H1 (cell line): ENCODE measurements around the gene KCNH8. TPM values are rescaled to one million over a fixed set of nuclear protein-coding genes. Genes with fewer than 3 reads are reported as not detected.

Experiments
- CTCF ChIA-PET: fragments of 300-600 bp; sonication (Branson Sonifier 250); formaldehyde crosslinking; loops from one replicate; lab custom pipeline; 2021; ENCODE audit not compliant: partially characterized antibody; lab: Charles Lee
- POLR2A ChIA-PET: fragments of 300-600 bp; sonication (Branson Sonifier 250); formaldehyde crosslinking; loops from one replicate; lab custom pipeline; 2021; ENCODE audit warnings: inconsistent platforms; ENCODE audit not compliant: partially characterized antibody; lab: Charles Lee
- DNase-seq, 2 experiments: peaks; one replicate each; pipeline versions ENCODE4 v3.0.0 to v3.0.0-alpha.2; 2010 to 2022; ENCODE audit warnings: low spot score in 2 of 2, low read depth in 1 of 2, mixed read lengths in 1 of 2
- FAIRE-seq: peaks from 2 replicates; lab custom pipeline; 2011; peaks lifted over from hg19 to GRCh38; lab: Jason Lieb, UNC
- H2AFZ ChIP-seq: 2 replicates; pipeline ENCODE4 v1.8.1; 2012; ENCODE audit warnings: low read length, inconsistent platforms
- H2AK5ac ChIP-seq: 2 replicates; pipeline ENCODE4 v1.6.1; 2013; ENCODE audit warnings: low read depth, low read length
- H2BK120ac ChIP-seq: replicated peaks from 2 replicates; pipeline ENCODE3; 2013; ENCODE audit warnings: low read depth, low read length, inconsistent platforms
- H2BK12ac ChIP-seq: 2 replicates; pipeline ENCODE4 v1.6.1; 2013; ENCODE audit warnings: low read depth, low read length
- H2BK15ac ChIP-seq: 2 replicates; pipeline ENCODE4 v1.6.1; 2013; ENCODE audit warnings: low read length
- H2BK20ac ChIP-seq: 2 replicates; pipeline ENCODE4 v1.6.1; 2013; ENCODE audit warnings: low read length
- H2BK5ac ChIP-seq: 2 replicates; pipeline ENCODE4 v1.6.1; 2013; ENCODE audit warnings: low read depth, low read length
- H3K14ac ChIP-seq: 2 replicates; pipeline ENCODE4 v1.6.1; 2013; ENCODE audit warnings: inconsistent platforms; ENCODE audit not compliant: insufficient read length
- H3K18ac ChIP-seq: 2 replicates; pipeline ENCODE4 v1.6.1; 2013; ENCODE audit warnings: low read length; ENCODE audit errors: extremely low read depth
- H3K23ac ChIP-seq: 2 replicates; pipeline ENCODE4 v1.6.1; 2013; ENCODE audit warnings: inconsistent platforms; ENCODE audit not compliant: insufficient read length
- H3K23me2 ChIP-seq: 2 replicates; pipeline ENCODE4 v1.6.1; 2013; ENCODE audit warnings: low read depth, low read length
- H3K27ac ChIP-seq: 2 replicates; pipeline ENCODE4 v1.6.1; 2011; ENCODE audit warnings: low read depth, low read length, inconsistent platforms
- H3K27me3 ChIP-seq, 4 experiments: replicated peaks in 1 of 4; 1 replicate in 1 of 4; 2 replicates in 3 of 4; pipeline versions ENCODE4 v1.6.1 to v1.8.1; 2011 to 2013; ENCODE audit warnings: low read length in 3 of 4, mild to moderate bottlenecking in 3 of 4, inconsistent platforms in 2 of 4, mixed read lengths in 2 of 4, moderate library complexity in 1 of 4; ENCODE audit not compliant: control insufficient read depth in 3 of 4, insufficient read depth in 3 of 4; ENCODE audit errors: extremely low read depth in 1 of 4
- H3K36me3 ChIP-seq, 4 experiments: 2 replicates each; pipeline versions ENCODE4 v1.6.1 to v1.8.1; 2011 to 2013; ENCODE audit warnings: mild to moderate bottlenecking in 4 of 4, low read length in 3 of 4, moderate library complexity in 2 of 4, control low read depth in 1 of 4, inconsistent platforms in 1 of 4; ENCODE audit not compliant: insufficient read depth in 4 of 4, control insufficient read depth in 2 of 4
- H3K4ac ChIP-seq: replicated peaks from 2 replicates; pipeline ENCODE3; 2013; ENCODE audit warnings: low read length, low read depth, mixed read lengths, inconsistent platforms; ENCODE audit not compliant: insufficient read length
- H3K4me1 ChIP-seq, 4 experiments: replicated peaks in 1 of 4; 1 replicate in 1 of 4; 2 replicates in 3 of 4; pipeline versions ENCODE4 v1.6.1 to v1.8.1; 2011 to 2013; ENCODE audit warnings: low read length in 3 of 4, inconsistent platforms in 2 of 4, mixed read lengths in 1 of 4; ENCODE audit not compliant: insufficient read depth in 4 of 4, control insufficient read depth in 3 of 4
- H3K4me2 ChIP-seq, 2 experiments: 2 replicates each; pipeline versions ENCODE4 v1.6.1 to v1.8.1; 2011 to 2013; ENCODE audit warnings: low read depth in 2 of 2, low read length in 2 of 2, control low read depth in 1 of 2, inconsistent platforms in 1 of 2, mild to moderate bottlenecking in 1 of 2; ENCODE audit not compliant: insufficient read depth in 1 of 2
- H3K4me3 ChIP-seq, 4 experiments: fragments of 200-600, 300-600 bp in 1 of 4; sonication (generic), shearing (Covaris generic), sonication (Bioruptor Twin) in 1 of 4; 2 replicates each; pipeline versions ENCODE4 v1.5.1 to v1.8.1; 2011 to 2016; ENCODE audit warnings: low read length in 4 of 4, low read depth in 3 of 4, control low read depth in 2 of 4, inconsistent platforms in 2 of 4, mild to moderate bottlenecking in 2 of 4, mixed read lengths in 1 of 4, moderate library complexity in 1 of 4; ENCODE audit not compliant: insufficient read depth in 2 of 4; ENCODE audit errors: extremely low read depth in 1 of 4
- H3K56ac ChIP-seq: replicated peaks from 2 replicates; pipeline ENCODE3; 2013; ENCODE audit warnings: low read depth, mild to moderate bottlenecking, mixed read lengths, low read length, inconsistent platforms; ENCODE audit not compliant: insufficient read length
- H3K79me1 ChIP-seq: 2 replicates; pipeline ENCODE4 v1.6.1; 2013; ENCODE audit warnings: low read depth, low read length, control low read depth
- H3K79me2 ChIP-seq, 2 experiments: 2 replicates each; pipeline versions ENCODE4 v1.6.1 to v1.8.1; 2012 to 2013; ENCODE audit warnings: low read length in 2 of 2, mild to moderate bottlenecking in 2 of 2, inconsistent platforms in 1 of 2; ENCODE audit not compliant: insufficient read depth in 2 of 2, control insufficient read depth in 1 of 2
- H3K9ac ChIP-seq, 4 experiments: replicated peaks in 1 of 4; 1 replicate in 1 of 4; 2 replicates in 3 of 4; pipeline versions ENCODE4 v1.6.1 to v1.8.1; 2011 to 2013; ENCODE audit warnings: low read depth in 3 of 4, low read length in 3 of 4, control low read depth in 2 of 4, mild to moderate bottlenecking in 2 of 4, moderate library complexity in 2 of 4, inconsistent platforms in 1 of 4; ENCODE audit errors: extremely low read depth in 1 of 4
- H3K9me3 ChIP-seq, 2 experiments: 2 replicates each; pipeline versions ENCODE4 v1.6.1 to v1.8.1; 2012 to 2013; ENCODE audit warnings: mild to moderate bottlenecking in 2 of 2, moderate library complexity in 2 of 2, control low read depth in 1 of 2, inconsistent platforms in 1 of 2, low read depth in 1 of 2, low read length in 1 of 2, mixed read lengths in 1 of 2; ENCODE audit not compliant: insufficient read depth in 2 of 2
- H4K20me1 ChIP-seq, 2 experiments: replicated peaks in 1 of 2; 2 replicates each; pipeline versions ENCODE3 to v1.8.1; 2011 to 2013; ENCODE audit warnings: inconsistent platforms in 2 of 2, low read length in 2 of 2, mild to moderate bottlenecking in 1 of 2; ENCODE audit not compliant: insufficient read depth in 2 of 2, control insufficient read depth in 1 of 2
- H4K5ac ChIP-seq: 2 replicates; pipeline ENCODE4 v1.6.1; 2013; ENCODE audit warnings: low read length, low read depth, mixed read lengths, inconsistent platforms; ENCODE audit not compliant: insufficient read length
- H4K8ac ChIP-seq: 2 replicates; pipeline ENCODE4 v1.8.0; 2013; ENCODE audit warnings: mild to moderate bottlenecking, moderate library complexity, low read length, inconsistent platforms; ENCODE audit not compliant: insufficient read depth; ENCODE audit errors: extremely low read depth
- H4K91ac ChIP-seq: replicated peaks from 2 replicates; pipeline ENCODE3; 2013; ENCODE audit warnings: low read length, mixed read lengths, inconsistent platforms; ENCODE audit not compliant: insufficient read length
- ATF3 ChIP-seq: IDR thresholded peaks from 2 replicates; pipeline ENCODE4 v1.6.1; 2011; ENCODE audit warnings: low read depth, mild to moderate bottlenecking, low read length; ENCODE audit not compliant: insufficient read depth
- CBX8 ChIP-seq: fragments of 300-800, 300-1000 bp; sonication (generic); IDR thresholded peaks from 2 replicates; pipeline ENCODE4 v1.7.1; 2016; ENCODE audit warnings: low read depth, low read length, borderline replicate concordance
- CTBP2 ChIP-seq: IDR thresholded peaks from 2 replicates; pipeline ENCODE4 v1.7.0; 2011; ENCODE audit warnings: borderline replicate concordance, mild to moderate bottlenecking, moderate library complexity, mixed read lengths, low read length; ENCODE audit not compliant: insufficient read depth, insufficient read length
- EGR1 ChIP-seq: IDR thresholded peaks from 2 replicates; pipeline ENCODE4 v1.6.1; 2011; ENCODE audit warnings: low read depth, low read length, borderline replicate concordance
- GTF2F1 ChIP-seq: IDR thresholded peaks from 2 replicates; pipeline ENCODE4 v1.6.1; 2012; ENCODE audit warnings: low read depth, low read length, improper control_type of control experiment, borderline replicate concordance
- HDAC2 ChIP-seq, 2 experiments: fragments of 300-600 bp in 1 of 2; sonication (generic) in 1 of 2; IDR thresholded peaks; 2 replicates each; pipeline ENCODE4 v1.6.1; 2011 to 2012; ENCODE audit warnings: low read depth in 2 of 2, low read length in 2 of 2, mild to moderate bottlenecking in 2 of 2, moderate library complexity in 2 of 2, borderline replicate concordance in 1 of 2, inconsistent platforms in 1 of 2
- JUN ChIP-seq: IDR thresholded peaks from 2 replicates; pipeline ENCODE4 v1.6.1; 2011; ENCODE audit warnings: low read depth, mild to moderate bottlenecking, improper control_type of control experiment, low read length
- POLR2A ChIP-seq, 2 experiments: IDR thresholded peaks; 1 replicate in 1 of 2; 2 replicates in 1 of 2; pipeline ENCODE4 v1.6.1; 2011; ENCODE audit warnings: low read depth in 2 of 2, low read length in 2 of 2, mild to moderate bottlenecking in 2 of 2; ENCODE audit errors: control extremely low read depth in 1 of 2
- SIN3A ChIP-seq, 2 experiments: IDR thresholded peaks in 1 of 2; conservative IDR thresholded peaks in 1 of 2; 2 replicates each; pipeline ENCODE4 v1.6.1; 2011 to 2012; ENCODE audit warnings: low read length in 2 of 2, improper control_type of control experiment in 1 of 2, low read depth in 1 of 2, mild to moderate bottlenecking in 1 of 2
- SIRT6 ChIP-seq: IDR thresholded peaks from one replicate; pipeline ENCODE4 v1.7.1; 2012; ENCODE audit warnings: low read length, inconsistent platforms
- SP1 ChIP-seq: IDR thresholded peaks from 2 replicates; pipeline ENCODE4 v1.6.1; 2011; ENCODE audit warnings: low read depth, low read length
- TBP ChIP-seq: IDR thresholded peaks from 2 replicates; pipeline ENCODE4 v1.6.1; 2011; ENCODE audit warnings: low read depth, low read length, improper control_type of control experiment
- WGBS, 2 experiments: shearing (Covaris generic) in 1 of 2; methylation state at CpG; one replicate each; pipeline versions ENCODE4 v1.1.6 to v1.1.7; 2013 to 2015; ENCODE audit warnings: low lambda C conversion rate in 2 of 2, mixed read lengths in 2 of 2, inconsistent platforms in 1 of 2, low coverage in 1 of 2, missing lambda C conversion rate in 1 of 2; ENCODE audit not compliant: insufficient replicate concordance in 2 of 2, insufficient coverage in 1 of 2, insufficient read length in 1 of 2; ENCODE audit errors: extremely low coverage in 1 of 2, missing lambda C conversion rate in 1 of 2; 5-methylcytosine and 5-hydroxymethylcytosine counted together
- polyA plus RNA-seq, 7 experiments: library from polyadenylated mRNA; depleted of rRNA in 3 of 7; stranded (reverse) in 5 of 7; unstranded in 2 of 7; fragments of >200 nt in 5 of 7; fragments of 200-250 nt in 2 of 7; gene quantifications; 1 replicate in 5 of 7; 2 replicates in 1 of 7; 4 replicates in 1 of 7; pipeline versions ENCODE4 v1.2.1 to v1.2.3, GENCODE V29; 2011 to 2013; ENCODE audit warnings: missing spikeins in 2 of 7, mixed read lengths in 2 of 7
- total RNA-seq: library from RNA; stranded (reverse); fragmentation: NEBNext Ultra II Directional; extraction: Animal tissue kit (Norgen Biotek cat#: 25700); gene quantifications from 2 replicates; pipeline ENCODE4 v1.2.1, GENCODE V29; 2021

The KCNH8 gene
- total and polyA plus RNA-seq, 2 of the 8 experiments (the other 6 are each of a cell fraction or from before 2014, with no cell fraction given): 2.2 to 2.4 TPM

GRCh38 chr3:19574268-19574667 lies 426.0 kb downstream of the KCNH8 start:
- H3K79me1 ChIP-seq: no peaks in the 10 kb centered on the region
- ChIA-PET CTCF (interaction anchor here (1.0 kb wide), 1 partner anchor 225 kb away, joined by 3 read pairs; no protein-coding TSS in a partner anchor), POLR2A (no interaction called here)
- no peak overlapping the region for H2BK20ac ChIP-seq
- H3K4me1 ChIP-seq: no peaks in the 10 kb centered on the region
- 90% methylated on average over 3 of the region's 3 CpGs; no CpG with 5 or more reads in 1 of the 2 experiments for WGBS, 2 experiments
- FAIRE-seq: no peak
- no peak overlapping the region for H3K4ac ChIP-seq
- H4K5ac ChIP-seq: no peak overlapping the region
- H3K27me3 ChIP-seq: no peaks in the 10 kb centered on the region; a peak in 1 of 7 replicates
- no peak overlapping the region for H3K27ac ChIP-seq
- H3K9me3 ChIP-seq: no peaks in the 10 kb centered on the region
- no peak overlapping the region for H3K14ac ChIP-seq
- H2AK5ac ChIP-seq: no peak overlapping the region
- H2BK120ac ChIP-seq: no peak overlapping the region
- H2AFZ ChIP-seq: no peak overlapping the region
- H3K56ac ChIP-seq: no peak overlapping the region
- H4K20me1 ChIP-seq: no peaks in the 10 kb centered on the region
- H3K4me2 ChIP-seq: no peak overlapping the region
- no peak overlapping the region for H4K91ac ChIP-seq
- no peaks in the 10 kb centered on the region for H3K36me3 ChIP-seq
- no peak overlapping the region for H3K23ac ChIP-seq
- H3K23me2 ChIP-seq: no peaks in the 10 kb centered on the region
- no peak overlapping the region for H2BK5ac ChIP-seq
- H3K4me3 ChIP-seq: no peak overlapping the region
- DNase-seq: no peak
- H2BK12ac ChIP-seq: no peak overlapping the region
- no peak overlapping the region for H2BK15ac ChIP-seq
- no peak overlapping the region for H3K9ac ChIP-seq
- H3K18ac ChIP-seq: no peak overlapping the region
- no peak overlapping the region for H4K8ac ChIP-seq
- no peaks in the 10 kb centered on the region for H3K79me2 ChIP-seq
- TF ChIP-seq SIN3A (conservative IDR thresholded peaks at IDR 0.05 in 1 of 2, IDR thresholded peaks at IDR 0.05 in 1 of 2; ENCODE audit: low read depth in 1 of 2, low read length in 2 of 2) (no peak), POLR2A (IDR thresholded peaks at IDR 0.05; ENCODE audit: control extremely low read depth in 1 of 2, low read depth in 2 of 2, low read length in 2 of 2) (no peak), HDAC2 (IDR thresholded peaks at IDR 0.05; ENCODE audit: borderline replicate concordance in 1 of 2, low read depth in 2 of 2, low read length in 2 of 2) (no peak), ATF3 (no peak), SIRT6 (no peak), GTF2F1 (no peak), TBP (no peak), CBX8 (no peak), CTBP2 (no peak), EGR1 (no peak), JUN (no peak), SP1 (no peak)
